GM18873 (cell line): ENCODE data around the gene CD37.
"Not testable (repeated sequence)": the region's sequence is repeated elsewhere in the genome, so short reads cannot be mapped to it uniquely, and the experiment has no call there.

ENCODE experiments used
- ATAC-seq: cut with Tn5 transposase; IDR thresholded peaks from one replicate; pipeline ENCODE4 v1.9.1; 2021; ENCODE audit warnings: mild to moderate bottlenecking, moderate library complexity, moderate number of reproducible peaks; ENCODE audit not compliant: unreplicated experiment, low FRiP score

CD37 gene

GRCh38 chr19:49335071-49335783, at the start of gene CD37:
CD37 (plus strand) TSS chr19:49335406; CDS start chr19:49335541, 135 bp downstream.
- ATAC-seq: no peak

DNA sequence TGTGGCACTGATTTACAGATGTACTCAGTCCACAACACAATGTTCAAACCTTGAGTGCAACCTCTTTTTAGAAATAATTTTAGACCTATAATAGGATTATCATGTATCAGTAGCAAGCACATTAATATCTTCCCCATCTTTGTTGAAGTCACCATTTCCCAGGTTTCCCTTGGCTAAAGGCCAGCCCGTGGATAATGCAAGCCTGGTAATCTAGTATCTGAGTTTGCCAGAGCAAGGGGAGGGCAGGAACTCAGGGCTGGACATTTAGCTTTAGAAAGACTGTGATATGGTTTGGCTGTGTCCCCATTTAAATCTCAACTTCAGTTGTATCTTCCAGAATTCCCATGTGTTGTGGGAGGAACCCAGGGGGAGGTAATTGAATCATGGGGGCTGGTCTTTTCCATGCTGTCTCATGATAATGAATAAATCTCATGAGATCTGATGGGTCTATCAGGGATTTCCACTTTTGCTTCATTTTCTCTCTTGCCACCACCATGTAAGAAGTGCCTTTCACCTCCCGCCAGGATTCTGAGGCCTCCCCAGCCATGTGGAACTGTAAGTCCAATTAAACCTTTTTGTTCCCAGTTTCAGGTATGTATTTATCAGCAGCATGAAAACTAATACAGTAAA, 48.0 kb upstream of the CD37 start:
- ATAC-seq: no peak

GRCh38 chr19:49288205-49288604, 47.0 kb upstream of the CD37 start:
- ATAC-seq: not testable (repeated sequence)

GRCh38 chr19:49289286-49289685, 45.9 kb upstream of the CD37 start:
- ATAC-seq: not testable (repeated sequence)

DNA sequence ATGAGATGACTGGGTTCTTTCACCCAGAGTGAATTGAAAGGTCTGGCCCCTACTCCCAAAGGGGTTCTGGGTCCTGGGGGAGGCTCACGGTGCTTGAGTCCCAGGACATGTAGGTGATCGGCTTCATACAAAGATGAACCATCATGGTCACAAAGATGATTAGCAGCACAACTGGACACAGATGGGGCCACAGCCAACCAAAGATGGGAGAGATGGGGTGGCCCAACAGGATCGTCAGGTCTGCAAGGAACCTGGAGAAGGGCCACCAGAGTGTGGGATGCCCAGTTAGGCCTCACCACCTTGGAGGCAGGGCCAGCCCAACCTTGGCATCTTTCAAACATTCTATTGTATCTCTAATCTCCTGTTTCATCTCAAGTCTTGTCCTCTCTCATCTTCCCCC, 44.7 kb upstream of the CD37 start:
- no peak for ATAC-seq

GRCh38 chr19:49294401-49294800, 40.8 kb upstream of the CD37 start:
- ATAC-seq: no peak

DNA sequence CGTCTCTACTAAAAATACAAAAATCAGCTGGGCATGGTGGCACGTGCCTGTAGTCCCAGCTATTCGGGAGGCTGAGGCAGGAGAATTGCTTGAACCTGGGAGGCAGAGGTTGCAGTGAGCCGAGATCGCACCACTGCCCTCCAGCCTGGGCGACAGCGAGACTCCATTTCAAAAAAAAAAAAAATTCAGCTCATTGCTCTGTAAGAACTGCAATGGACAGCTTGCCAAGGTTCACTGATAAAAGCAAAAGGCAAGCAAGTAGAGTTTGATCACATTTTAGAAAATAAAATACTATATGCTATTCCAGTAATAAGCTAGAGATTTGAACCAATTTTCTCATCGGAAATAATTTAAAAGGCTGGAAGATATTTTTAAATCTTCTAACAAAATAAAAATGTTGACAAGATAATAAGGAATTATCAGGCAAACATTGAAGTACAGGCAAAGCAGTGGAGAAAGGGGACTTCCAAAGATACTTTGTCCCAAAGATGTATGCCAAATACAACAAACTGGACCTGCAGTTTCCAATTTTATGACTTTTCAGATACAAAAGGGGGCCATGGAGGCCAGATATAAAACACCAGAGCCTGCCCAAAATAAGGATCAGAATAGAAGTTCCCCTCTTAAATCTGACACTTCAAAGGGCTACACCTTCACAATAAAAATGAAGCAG, 39.9 kb upstream of the CD37 start:
- ATAC-seq: no peak

DNA sequence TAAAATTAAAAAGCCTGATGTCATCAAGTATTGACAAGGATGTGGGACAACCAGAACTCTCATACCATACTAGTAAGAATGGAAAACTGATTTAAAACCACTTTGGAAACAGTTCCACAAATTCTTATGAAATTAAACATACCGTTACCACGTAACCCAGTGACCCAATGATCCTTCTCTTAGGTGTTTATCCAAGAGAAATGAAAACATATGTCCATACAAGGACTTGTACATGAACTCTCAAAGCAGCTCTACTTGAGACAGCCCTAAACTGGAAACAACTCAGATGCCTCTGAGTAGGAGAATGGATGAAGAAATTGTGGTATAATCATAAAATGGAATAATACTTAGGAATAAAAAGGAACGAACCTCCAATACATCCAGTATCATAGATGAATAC, 37.8 kb upstream of the CD37 start:
- no peak for ATAC-seq

DNA sequence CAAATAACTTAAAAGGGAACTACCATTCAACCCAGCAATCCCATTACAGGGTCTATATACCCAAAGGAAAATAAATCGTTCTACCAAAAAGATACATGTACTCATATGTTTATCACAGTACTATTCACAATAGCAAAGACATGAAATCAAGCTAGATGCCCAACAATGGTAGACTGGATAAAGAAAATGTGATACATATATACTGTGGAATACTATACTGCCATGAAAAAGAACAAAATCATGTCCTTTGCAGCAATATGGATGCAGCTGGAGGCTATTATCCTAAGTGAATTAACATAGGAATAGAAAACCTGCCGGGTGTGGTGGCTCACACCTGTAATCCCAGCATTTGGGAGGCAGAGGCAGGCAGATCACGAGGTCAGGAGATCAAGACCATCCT, 36.6 kb upstream of the CD37 start:
- ATAC-seq: not testable (repeated sequence)

DNA sequence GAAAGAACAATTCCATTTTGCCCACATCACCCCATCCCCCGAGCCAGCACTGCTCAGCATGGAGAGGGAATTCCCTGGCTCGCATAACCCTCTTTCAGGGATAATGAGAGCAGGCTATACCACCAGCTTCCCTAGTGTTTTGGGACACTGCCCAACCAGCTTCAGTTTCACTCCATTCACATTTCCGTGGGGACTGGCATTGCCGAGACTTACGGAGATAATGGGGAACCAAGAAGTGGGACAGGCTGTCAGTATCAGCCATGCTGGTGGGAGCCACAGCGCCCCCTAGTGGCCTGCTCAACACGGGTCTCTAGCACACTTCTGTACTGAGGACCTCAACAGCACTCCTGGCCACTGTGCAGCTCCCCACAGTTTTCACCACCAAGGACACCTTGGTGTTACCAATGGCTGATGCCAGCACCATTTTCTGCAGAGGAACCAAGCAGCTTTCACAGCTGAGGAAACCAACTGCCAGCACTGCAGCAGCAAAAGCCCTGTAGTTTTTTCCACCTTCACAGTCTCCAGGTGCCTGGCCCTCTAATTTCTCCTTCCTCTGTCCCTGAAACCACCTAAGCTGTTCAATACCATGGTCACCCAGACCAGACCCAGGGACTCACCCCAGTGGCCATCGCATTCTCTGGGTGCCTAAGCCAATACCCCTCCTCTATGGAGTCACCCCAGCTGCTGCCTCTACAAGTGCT, 33.9 kb upstream of the CD37 start:
- ATAC-seq: no peak

DNA sequence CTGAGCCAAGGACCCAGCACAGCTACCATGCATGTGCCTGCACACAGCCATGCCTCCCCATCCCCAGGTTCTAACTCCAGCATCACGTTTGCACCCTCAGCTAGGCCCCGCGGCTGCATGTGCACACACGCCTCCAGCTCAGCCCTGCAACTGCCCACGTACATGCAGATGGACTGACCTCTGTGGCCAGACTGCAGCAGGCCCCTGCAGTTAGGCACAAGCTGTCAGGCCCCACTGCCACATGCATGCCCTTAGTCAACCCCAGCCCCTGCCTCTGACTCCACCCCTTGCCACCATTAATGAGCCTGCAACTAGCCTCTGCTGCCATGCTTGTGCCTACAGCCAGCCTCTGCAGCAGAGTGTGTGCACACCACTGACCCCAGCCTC, 33.3 kb upstream of the CD37 start:
- no peak for ATAC-seq

- ATAC-seq: not testable (repeated sequence)
These were observed 28.5 kb upstream of the CD37 start for GRCh38 chr19:49306734-49307133.

- no peak for ATAC-seq
These were observed 26.1 kb upstream of the CD37 start for GRCh38 chr19:49309087-49309486.

DNA sequence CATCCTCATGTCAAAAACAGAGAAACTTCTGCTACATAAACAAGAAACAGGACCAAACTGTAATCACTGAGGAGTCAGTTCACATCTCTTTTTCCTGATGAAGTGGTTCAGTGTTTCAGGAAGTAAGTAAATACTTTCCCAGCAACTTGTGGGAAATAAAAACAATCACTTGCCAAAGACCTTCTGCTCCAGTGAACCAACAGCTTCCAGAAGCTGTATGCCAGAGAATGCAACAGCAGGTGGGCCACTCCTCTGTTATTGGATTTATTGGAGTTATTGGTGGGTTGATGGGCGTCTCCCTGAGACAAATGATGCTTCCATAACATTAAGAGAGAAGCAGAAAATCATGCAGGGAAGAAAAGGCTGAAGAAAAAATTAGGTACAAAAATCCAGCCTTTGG, 20.1 kb upstream of the CD37 start:
- ATAC-seq: no peak

- no peak for ATAC-seq
These were observed 18.9 kb upstream of the CD37 start for GRCh38 chr19:49316284-49316683.

- ATAC-seq: no peak
These were observed 16.9 kb upstream of the CD37 start for GRCh38 chr19:49318296-49318695.

GRCh38 chr19:49324801-49325576, 10.2 kb upstream of the CD37 start, which contains the start of gene SLC6A16:
SLC6A16 (minus strand) TSS chr19:49325191; CDS start chr19:49311347, 13,844 bp downstream.
- ATAC-seq: no peak

DNA sequence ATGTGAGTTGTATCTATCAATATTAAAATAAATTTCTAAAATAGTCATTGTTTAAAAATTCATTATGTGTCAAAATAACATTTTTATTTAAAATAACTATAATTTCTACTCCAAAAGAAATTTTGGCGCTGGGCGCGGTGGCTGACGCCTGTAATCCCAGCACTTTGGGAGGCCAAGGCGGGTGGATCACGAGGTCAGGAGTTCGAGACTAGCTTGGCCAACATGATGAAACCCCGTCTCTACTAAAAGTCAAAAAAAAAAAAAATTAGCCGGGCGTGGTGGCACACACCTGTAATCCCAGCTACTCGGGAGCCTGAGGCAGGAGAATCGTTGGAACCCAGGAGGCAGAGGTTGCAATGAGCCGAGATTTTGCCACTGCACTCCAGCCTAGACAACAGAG, 9.4 kb upstream of the CD37 start:
- ATAC-seq: not testable (repeated sequence)

GRCh38 chr19:49326165-49326704, 9.0 kb upstream of the CD37 start:
- ATAC-seq: no peak
